ENCODE measurements around the gene CPSF3.

Gene CPSF3

GRCh38 chr2:9424447-9425164 is 1.2 kb downstream of the CPSF3 start:
- in situ Hi-C loops (cut with MboI; ENCODE audit: low sequenced_read_pairs, unreplicated experiment) = no loop called here
- TF ChIP-seq, protein P1, sequence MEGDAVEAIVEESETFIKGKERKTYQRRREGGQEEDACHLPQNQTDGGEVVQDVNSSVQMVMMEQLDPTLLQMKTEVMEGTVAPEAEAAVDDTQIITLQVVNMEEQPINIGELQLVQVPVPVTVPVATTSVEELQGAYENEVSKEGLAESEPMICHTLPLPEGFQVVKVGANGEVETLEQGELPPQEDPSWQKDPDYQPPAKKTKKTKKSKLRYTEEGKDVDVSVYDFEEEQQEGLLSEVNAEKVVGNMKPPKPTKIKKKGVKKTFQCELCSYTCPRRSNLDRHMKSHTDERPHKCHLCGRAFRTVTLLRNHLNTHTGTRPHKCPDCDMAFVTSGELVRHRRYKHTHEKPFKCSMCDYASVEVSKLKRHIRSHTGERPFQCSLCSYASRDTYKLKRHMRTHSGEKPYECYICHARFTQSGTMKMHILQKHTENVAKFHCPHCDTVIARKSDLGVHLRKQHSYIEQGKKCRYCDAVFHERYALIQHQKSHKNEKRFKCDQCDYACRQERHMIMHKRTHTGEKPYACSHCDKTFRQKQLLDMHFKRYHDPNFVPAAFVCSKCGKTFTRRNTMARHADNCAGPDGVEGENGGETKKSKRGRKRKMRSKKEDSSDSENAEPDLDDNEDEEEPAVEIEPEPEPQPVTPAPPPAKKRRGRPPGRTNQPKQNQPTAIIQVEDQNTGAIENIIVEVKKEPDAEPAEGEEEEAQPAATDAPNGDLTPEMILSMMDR (IDR thresholded peaks at IDR 0.05; ENCODE audit: borderline replicate concordance, control extremely low read depth, extremely low read depth, insufficient read depth, missing control alignments) = no peak
- DNase-seq (ENCODE audit: low spot score) = no peak

DNA sequence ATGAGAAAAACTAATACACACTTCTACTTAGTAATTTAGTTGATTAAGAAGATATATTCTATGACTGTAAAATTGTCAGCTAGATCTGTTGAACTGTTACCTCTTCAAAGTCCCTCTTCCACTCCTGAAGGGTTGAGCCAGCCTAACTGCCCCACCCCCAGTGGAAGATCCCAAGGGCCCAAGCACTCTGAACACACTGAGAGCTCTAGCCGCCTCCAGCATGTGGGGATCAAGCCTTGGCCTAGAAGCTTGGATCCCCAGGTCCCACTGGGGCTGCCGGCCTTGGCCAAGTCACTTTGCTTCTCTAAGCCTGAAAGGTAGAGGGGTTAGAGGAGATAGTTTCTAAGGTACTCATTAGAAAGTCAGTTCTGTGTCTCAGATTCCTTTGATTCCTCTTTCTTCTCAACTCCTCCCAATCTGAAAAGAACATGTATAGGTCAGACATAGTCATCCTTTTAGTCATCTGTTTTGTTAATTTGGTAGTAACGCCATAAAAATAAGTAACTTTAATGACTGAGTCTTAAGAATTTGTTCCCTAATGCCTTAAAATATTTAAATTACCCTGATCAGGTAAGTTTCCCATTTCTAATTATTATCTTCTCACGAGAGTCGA is 5.6 kb downstream of the CPSF3 start:
- DNase-seq (ENCODE audit: low spot score) = no peak
- in situ Hi-C loops (cut with MboI; ENCODE audit: low sequenced_read_pairs, unreplicated experiment) = no loop called here
- TF ChIP-seq, protein P1 (IDR thresholded peaks at IDR 0.05; ENCODE audit: borderline replicate concordance, control extremely low read depth, extremely low read depth, insufficient read depth, missing control alignments) = no peak

- no peak for DNase-seq (ENCODE audit: low spot score)
- in situ Hi-C loops (cut with MboI; ENCODE audit: low sequenced_read_pairs, unreplicated experiment) = no loop called here
- TF ChIP-seq, protein P1 (IDR thresholded peaks at IDR 0.05; ENCODE audit: borderline replicate concordance, control extremely low read depth, extremely low read depth, insufficient read depth, missing control alignments) = no peak
Measured at GRCh38 chr2:9430316-9431293, 7.2 kb downstream of the CPSF3 start.

GRCh38 chr2:9434489-9434888 is 11.0 kb downstream of the CPSF3 start:
- no peak for DNase-seq (ENCODE audit: low spot score)
- TF ChIP-seq, protein P1 (IDR thresholded peaks at IDR 0.05; ENCODE audit: borderline replicate concordance, control extremely low read depth, extremely low read depth, insufficient read depth, missing control alignments) = no peak
- in situ Hi-C loops (cut with MboI; ENCODE audit: low sequenced_read_pairs, unreplicated experiment) = no loop called here

GRCh38 chr2:9439536-9439935 is 16.1 kb downstream of the CPSF3 start:
- DNase-seq (ENCODE audit: low spot score) = no peak
- in situ Hi-C loops (cut with MboI; ENCODE audit: low sequenced_read_pairs, unreplicated experiment) = no loop called here
- TF ChIP-seq, protein P1 (IDR thresholded peaks at IDR 0.05; ENCODE audit: borderline replicate concordance, control extremely low read depth, extremely low read depth, insufficient read depth, missing control alignments) = no peak

DNA sequence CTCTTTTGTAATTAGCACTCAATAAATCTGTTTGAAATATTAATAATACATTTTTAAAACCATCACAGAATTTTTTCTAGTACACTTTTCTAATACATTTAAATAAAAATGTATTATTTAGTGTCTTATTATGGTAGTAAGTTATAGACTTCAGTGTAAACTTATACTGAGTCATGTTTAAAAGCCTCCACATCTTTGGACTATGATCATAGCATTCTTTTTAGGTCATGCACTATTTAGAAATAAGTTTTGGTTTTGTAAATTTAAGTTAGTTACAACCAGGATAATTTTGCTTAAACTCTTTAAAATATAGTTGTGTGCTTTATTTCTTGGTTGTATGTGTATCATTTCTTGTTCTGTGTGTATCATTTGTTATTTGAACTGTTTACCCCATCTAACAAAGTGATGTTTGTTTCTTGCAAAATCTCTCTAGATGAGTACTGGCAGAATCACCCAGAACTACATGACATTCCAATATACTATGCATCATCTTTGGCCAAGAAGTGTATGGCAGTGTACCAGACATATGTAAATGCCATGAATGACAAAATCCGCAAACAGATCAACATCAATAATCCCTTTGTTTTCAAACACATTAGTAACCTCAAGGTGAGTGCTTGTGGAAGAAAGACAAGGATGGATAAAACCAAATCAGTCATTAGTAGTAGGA is 16.7 kb downstream of the CPSF3 start:
- no peak for DNase-seq (ENCODE audit: low spot score)
- TF ChIP-seq, protein P1 (IDR thresholded peaks at IDR 0.05; ENCODE audit: borderline replicate concordance, control extremely low read depth, extremely low read depth, insufficient read depth, missing control alignments) = no peak
- in situ Hi-C loops (cut with MboI; ENCODE audit: low sequenced_read_pairs, unreplicated experiment) = no loop called here

All from GM13976 (cell line).